ENCODE data around the gene EBF3. TPM values are rescaled to one million over a fixed set of nuclear protein-coding genes. Genes with fewer than 3 reads are reported as not detected.
A peak's percentile ranks its signal among the peaks of the same experiment; 100 is the strongest.

EBF3 gene
- total RNA-seq, 2 donors from 2014 or later, result not detected

GRCh38 chr10:129940617-129941198, 23.4 kb downstream of the EBF3 start:
- no peak overlapping the region for H3K27ac Mint-ChIP-seq
- DNase-seq (ENCODE audit: low spot score) (no peak), ATAC-seq (no peak)
- H3K4me3 Mint-ChIP-seq, result no peak overlapping the region
- no peaks in the 10 kb centered on the region for H3K4me1 Mint-ChIP-seq (ENCODE audit: low read depth in 2 of 2)
- H3K9me3 Mint-ChIP-seq, result no peaks in the 10 kb centered on the region
- no peaks in the 10 kb centered on the region for H3K36me3 Mint-ChIP-seq
- H3K27me3 Mint-ChIP-seq, result peaks cover 0 to 8% of the 10 kb centered on the region in 2 donors

- Mint-ChIP-seq H3K36me3 (no peaks in the 10 kb centered on the region), H3K27me3 (peaks cover 0 to 6% of the 10 kb centered on the region in 2 donors), H3K9me3 (no peaks in the 10 kb centered on the region), H3K4me3 (no peak overlapping the region), H3K27ac (no peak overlapping the region), H3K4me1 (ENCODE audit: low read depth in 2 of 2) (no peaks in the 10 kb centered on the region)
- ATAC-seq, result no peak
- DNase-seq (ENCODE audit: low spot score), result no peak
Observed at GRCh38 chr10:129939416-129940275, 24.4 kb downstream of the EBF3 start.

GRCh38 chr10:129938460-129938859, 25.6 kb downstream of the EBF3 start:
- Mint-ChIP-seq H3K4me1 (ENCODE audit: low read depth in 2 of 2) (no peaks in the 10 kb centered on the region), H3K9me3 (no peaks in the 10 kb centered on the region)
- no peak for ATAC-seq

GRCh38 chr10:129937351-129937751, 26.7 kb downstream of the EBF3 start:
- no peak for ATAC-seq
- Mint-ChIP-seq H3K9me3 (no peaks in the 10 kb centered on the region), H3K4me3 (no peak overlapping the region), H3K27ac (no peak overlapping the region), H3K4me1 (ENCODE audit: low read depth in 2 of 2) (no peaks in the 10 kb centered on the region), H3K36me3 (no peaks in the 10 kb centered on the region), H3K27me3 (peaks cover 0 to 6% of the 10 kb centered on the region in 2 donors)
- DNase-seq (ENCODE audit: low spot score), result no peak

More at GRCh38 chr10:129938460-129938859, 25.6 kb downstream of the EBF3 start:
- H3K4me3 Mint-ChIP-seq, result no peak overlapping the region
- DNase-seq (ENCODE audit: low spot score), result no peak
- peaks cover 0 to 6% of the 10 kb centered on the region in 2 donors for H3K27me3 Mint-ChIP-seq
- H3K27ac Mint-ChIP-seq, result no peak overlapping the region
- no peaks in the 10 kb centered on the region for H3K36me3 Mint-ChIP-seq

GRCh38 chr10:129936923-129937300, 27.2 kb downstream of the EBF3 start:
- H3K27ac Mint-ChIP-seq, result no peak overlapping the region
- DNase-seq (ENCODE audit: low spot score), result no peak
- no peaks in the 10 kb centered on the region for H3K4me1 Mint-ChIP-seq (ENCODE audit: low read depth in 2 of 2)
- H3K4me3 Mint-ChIP-seq, result no peak overlapping the region
- no peaks in the 10 kb centered on the region for H3K9me3 Mint-ChIP-seq
- no peak for ATAC-seq
- peaks cover 0 to 6% of the 10 kb centered on the region in 2 donors for H3K27me3 Mint-ChIP-seq
- H3K36me3 Mint-ChIP-seq, result no peaks in the 10 kb centered on the region

- ATAC-seq, result peak in 1 of 2 donors; percentile 16
- Mint-ChIP-seq H3K27ac (no peak overlapping the region), H3K4me3 (no peak overlapping the region), H3K36me3 (no peaks in the 10 kb centered on the region), H3K4me1 (ENCODE audit: low read depth in 2 of 2) (no peaks in the 10 kb centered on the region), H3K27me3 (peaks cover 0 to 8% of the 10 kb centered on the region in 2 donors), H3K9me3 (no peaks in the 10 kb centered on the region)
- DNase-seq (ENCODE audit: low spot score), result no peak
Observed at GRCh38 chr10:129936266-129936922, 27.7 kb downstream of the EBF3 start.

- DNase-seq (ENCODE audit: low spot score) (no peak), ATAC-seq (no peak)
- H3K4me1 Mint-ChIP-seq (ENCODE audit: low read depth in 2 of 2), result no peaks in the 10 kb centered on the region
- H3K36me3 Mint-ChIP-seq, result no peaks in the 10 kb centered on the region
- no peak overlapping the region for H3K27ac Mint-ChIP-seq
- peaks cover 0 to 8% of the 10 kb centered on the region in 2 donors for H3K27me3 Mint-ChIP-seq
- H3K4me3 Mint-ChIP-seq, result no peak overlapping the region
- H3K9me3 Mint-ChIP-seq, result no peaks in the 10 kb centered on the region
Observed at GRCh38 chr10:129935867-129936152, 28.3 kb downstream of the EBF3 start.

- DNase-seq (ENCODE audit: low spot score) (no peak), ATAC-seq (no peak)
- H3K9me3 Mint-ChIP-seq, result no peaks in the 10 kb centered on the region
- H3K27me3 Mint-ChIP-seq, result peaks cover 0 to 8% of the 10 kb centered on the region in 2 donors
- no peak overlapping the region for H3K4me3 Mint-ChIP-seq
- H3K36me3 Mint-ChIP-seq, result no peaks in the 10 kb centered on the region
- H3K4me1 Mint-ChIP-seq (ENCODE audit: low read depth in 2 of 2), result no peaks in the 10 kb centered on the region
- no peak overlapping the region for H3K27ac Mint-ChIP-seq
Observed at GRCh38 chr10:129935102-129935866, 28.8 kb downstream of the EBF3 start.

GRCh38 chr10:129934196-129934925, 29.7 kb downstream of the EBF3 start:
- no peaks in the 10 kb centered on the region for H3K4me1 Mint-ChIP-seq (ENCODE audit: low read depth in 2 of 2)
- H3K27me3 Mint-ChIP-seq, result peaks cover 0 to 2% of the 10 kb centered on the region in 2 donors
- H3K4me3 Mint-ChIP-seq, result no peak overlapping the region
- H3K27ac Mint-ChIP-seq, result no peak overlapping the region
- H3K36me3 Mint-ChIP-seq, result no peaks in the 10 kb centered on the region
- no peaks in the 10 kb centered on the region for H3K9me3 Mint-ChIP-seq
- ATAC-seq (no peak), DNase-seq (ENCODE audit: low spot score) (no peak)

- no peak for ATAC-seq
- Mint-ChIP-seq H3K36me3 (no peaks in the 10 kb centered on the region), H3K27ac (no peak overlapping the region), H3K27me3 (peaks cover 0 to 2% of the 10 kb centered on the region in 2 donors), H3K9me3 (no peaks in the 10 kb centered on the region), H3K4me3 (no peak overlapping the region), H3K4me1 (ENCODE audit: low read depth in 2 of 2) (no peaks in the 10 kb centered on the region)
- DNase-seq (ENCODE audit: low spot score), result no peak
Observed at GRCh38 chr10:129933456-129934092, 30.5 kb downstream of the EBF3 start.

- DNase-seq (ENCODE audit: low spot score), result no peak
- no peak overlapping the region for H3K4me3 Mint-ChIP-seq
Observed at GRCh38 chr10:129932751-129933433, 31.2 kb downstream of the EBF3 start.

GRCh38 chr10:129932182-129932581, 31.9 kb downstream of the EBF3 start:
- DNase-seq (ENCODE audit: low spot score), result no peak
- no peak for ATAC-seq
- H3K4me3 Mint-ChIP-seq, result no peak overlapping the region
- no peaks in the 10 kb centered on the region for H3K9me3 Mint-ChIP-seq
- no peak overlapping the region for H3K27ac Mint-ChIP-seq
- peaks cover 0 to 2% of the 10 kb centered on the region in 2 donors for H3K27me3 Mint-ChIP-seq
- no peaks in the 10 kb centered on the region for H3K36me3 Mint-ChIP-seq
- no peaks in the 10 kb centered on the region for H3K4me1 Mint-ChIP-seq (ENCODE audit: low read depth in 2 of 2)

More at GRCh38 chr10:129932751-129933433, 31.2 kb downstream of the EBF3 start:
- H3K27me3 Mint-ChIP-seq, result peaks cover 0 to 2% of the 10 kb centered on the region in 2 donors
- no peaks in the 10 kb centered on the region for H3K36me3 Mint-ChIP-seq
- H3K9me3 Mint-ChIP-seq, result no peaks in the 10 kb centered on the region
- no peak for ATAC-seq
- H3K27ac Mint-ChIP-seq, result no peak overlapping the region
- H3K4me1 Mint-ChIP-seq (ENCODE audit: low read depth in 2 of 2), result no peaks in the 10 kb centered on the region

All from natural killer cell treated with Interleukin-12 subunit alpha and Interleukin-12 subunit beta and Interleukin-15 and Interleukin-18, amount 100 ng/mL, for 72 hours (primary cell).